Mesenchymal stem cell (in vitro differentiated cells and primary cell): ENCODE measurements around the gene HOXC10.

ENCODE experiments used
- DNase-seq: peaks from one replicate; pipeline ENCODE4 v3.0.0-alpha.2; 2013
- H2AFZ ChIP-seq: one replicate; pipeline ENCODE4 v1.6.1; 2013; ENCODE audit warnings: low read depth, mild to moderate bottlenecking, control low read depth, inconsistent platforms, low read length, moderate library complexity
- H2AK5ac ChIP-seq: 2 replicates; pipeline ENCODE4 v1.6.1; 2013; ENCODE audit warnings: low read length, moderate library complexity, mild to moderate bottlenecking, inconsistent platforms; ENCODE audit not compliant: severe bottlenecking
- H2BK120ac ChIP-seq: one replicate; pipeline ENCODE4 v1.6.1; 2013; ENCODE audit warnings: low read depth, mild to moderate bottlenecking, inconsistent platforms, low read length, moderate library complexity
- H2BK12ac ChIP-seq, 2 experiments: one replicate each; pipeline ENCODE4 v1.6.1; 2013; ENCODE audit warnings: inconsistent platforms in 2 of 2, low read length in 2 of 2, mild to moderate bottlenecking in 2 of 2, moderate library complexity in 2 of 2, control low read depth in 1 of 2
- H2BK15ac ChIP-seq: one replicate; pipeline ENCODE4 v1.6.1; 2013; ENCODE audit warnings: mild to moderate bottlenecking, low read depth, inconsistent platforms; ENCODE audit not compliant: poor library complexity, severe bottlenecking
- H2BK5ac ChIP-seq: 2 replicates; pipeline ENCODE4 v1.6.1; 2013; ENCODE audit warnings: low read depth, mild to moderate bottlenecking, low read length, control low read depth, inconsistent platforms; ENCODE audit not compliant: poor library complexity, severe bottlenecking
- H3K14ac ChIP-seq, 2 experiments: one replicate each; pipeline ENCODE4 v1.6.1; 2013; ENCODE audit warnings: inconsistent platforms in 2 of 2, low read length in 2 of 2, control low read depth in 1 of 2, mild to moderate bottlenecking in 1 of 2, moderate library complexity in 1 of 2
- H3K18ac ChIP-seq, 2 experiments: one replicate each; pipeline ENCODE4 v1.6.1; 2013; ENCODE audit warnings: inconsistent platforms in 2 of 2, low read length in 2 of 2, control low read depth in 1 of 2, low read depth in 1 of 2, mild to moderate bottlenecking in 1 of 2
- H3K23ac ChIP-seq, 2 experiments: one replicate each; pipeline ENCODE4 v1.6.1; 2013; ENCODE audit warnings: inconsistent platforms in 2 of 2, low read length in 2 of 2, mild to moderate bottlenecking in 2 of 2, moderate library complexity in 2 of 2, control low read depth in 1 of 2
- H3K27ac ChIP-seq: 2 replicates; pipeline ENCODE4 v1.5.1; 2013; ENCODE audit warnings: mild to moderate bottlenecking, moderate library complexity, low read length, control low read depth, inconsistent platforms; ENCODE audit not compliant: poor library complexity, severe bottlenecking
- H3K27me3 ChIP-seq, 2 experiments: 2 replicates each; pipeline versions ENCODE4 v1.6.1 to v1.7.0; 2013; ENCODE audit warnings: low read length in 2 of 2, mild to moderate bottlenecking in 2 of 2, moderate library complexity in 2 of 2, control low read depth in 1 of 2, inconsistent platforms in 1 of 2; ENCODE audit not compliant: control insufficient read depth in 1 of 2, insufficient read depth in 1 of 2
- H3K36me3 ChIP-seq, 2 experiments: 2 replicates each; pipeline versions ENCODE4 v1.6.1 to v1.7.0; 2013; ENCODE audit warnings: low read length in 2 of 2, control low read depth in 1 of 2, inconsistent platforms in 1 of 2, low read depth in 1 of 2, mild to moderate bottlenecking in 1 of 2; ENCODE audit not compliant: insufficient read depth in 2 of 2, control insufficient read depth in 1 of 2
- H3K4ac ChIP-seq, 2 experiments: one replicate each; pipeline ENCODE4 v1.6.1; 2013; ENCODE audit warnings: inconsistent platforms in 2 of 2, low read length in 2 of 2, mild to moderate bottlenecking in 2 of 2, moderate library complexity in 2 of 2, control low read depth in 1 of 2, low read depth in 1 of 2
- H3K4me1 ChIP-seq: 2 replicates; pipeline ENCODE4 v1.6.1; 2013; ENCODE audit warnings: low read depth, low read length, control low read depth; ENCODE audit not compliant: control insufficient read depth, insufficient read depth
- H3K4me2 ChIP-seq: 2 replicates; pipeline ENCODE4 v1.6.1; 2013; ENCODE audit warnings: low read length, mild to moderate bottlenecking, inconsistent platforms; ENCODE audit not compliant: poor library complexity, severe bottlenecking
- H3K4me3 ChIP-seq, 2 experiments: 2 replicates each; pipeline versions ENCODE4 v1.5.1 to v1.7.0; 2013; ENCODE audit warnings: low read length in 2 of 2, mild to moderate bottlenecking in 2 of 2, control low read depth in 1 of 2, low read depth in 1 of 2; ENCODE audit not compliant: insufficient read depth in 1 of 2
- H3K79me1 ChIP-seq: replicated peaks from 2 replicates; pipeline ENCODE4 v1.6.1; 2013; ENCODE audit warnings: mild to moderate bottlenecking, control low read depth, low read length, inconsistent platforms; ENCODE audit not compliant: poor library complexity, severe bottlenecking
- H3K9ac ChIP-seq: 2 replicates; pipeline ENCODE4 v1.7.0; 2013; ENCODE audit warnings: mild to moderate bottlenecking, low read length, moderate library complexity
- H3K9me3 ChIP-seq: 2 replicates; pipeline ENCODE4 v1.7.0; 2013; ENCODE audit warnings: mild to moderate bottlenecking, low read length; ENCODE audit not compliant: control insufficient read depth
- H4K8ac ChIP-seq: one replicate; pipeline ENCODE4 v1.6.1; 2013; ENCODE audit warnings: inconsistent platforms, mild to moderate bottlenecking, low read length, moderate library complexity
- H4K91ac ChIP-seq: one replicate; pipeline ENCODE4 v1.6.1; 2013; ENCODE audit warnings: mild to moderate bottlenecking, low read length, inconsistent platforms
- WGBS: methylation state at CpG from one replicate; pipeline ENCODE4 v1.1.7; 2013; ENCODE audit warnings: mixed read lengths; 5-methylcytosine and 5-hydroxymethylcytosine counted together

HOXC10 gene

DNA sequence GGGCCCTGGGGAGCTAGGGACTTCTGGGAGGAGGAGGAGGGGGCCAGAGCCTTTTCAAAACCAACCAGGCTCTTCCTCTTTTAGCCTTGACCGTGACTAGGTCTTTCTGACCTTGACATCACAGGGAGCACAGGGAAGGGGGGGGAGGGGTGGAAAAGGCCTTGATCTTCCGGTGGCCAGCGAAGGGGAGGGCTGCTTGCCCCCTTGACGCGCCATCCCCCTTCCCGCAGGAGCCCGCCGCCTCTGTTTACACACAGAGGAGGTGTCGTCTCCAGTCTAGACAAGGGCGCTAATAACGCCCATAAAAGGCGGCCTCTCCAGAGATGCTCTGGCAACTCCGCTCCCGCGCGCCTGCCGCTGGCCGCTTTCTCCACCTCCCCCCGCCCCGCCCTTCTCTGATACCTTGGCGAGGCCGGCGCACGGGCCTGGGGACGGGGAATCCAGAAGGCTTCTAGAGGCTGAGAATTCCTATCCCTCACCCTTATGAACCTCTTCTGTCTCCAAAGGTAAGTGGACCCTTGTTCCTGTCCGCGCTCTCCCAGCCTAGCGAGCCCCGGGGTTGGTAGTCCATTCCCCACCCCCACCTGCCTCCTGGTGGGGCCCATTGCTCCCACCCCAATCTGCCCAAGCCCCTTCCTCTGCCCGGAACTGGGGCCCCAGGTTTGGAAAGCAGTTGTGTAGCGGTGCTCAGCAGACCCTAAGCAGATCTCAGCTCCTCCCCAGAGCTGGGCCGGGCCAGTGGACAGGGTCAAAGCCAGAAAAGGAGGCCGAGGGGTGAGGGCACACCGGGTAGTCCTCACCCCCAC, 35.1 kb upstream of the HOXC10 start:
- Histone ChIP-seq H2BK120ac (no peak overlapping the region), H3K14ac (no peak overlapping the region), H2BK12ac (no peak overlapping the region), H4K8ac (no peak overlapping the region), H3K23ac (no peak overlapping the region), H2AFZ (no peak overlapping the region), H3K27me3 (peaks cover 99 to 100% of the 10 kb centered on the region in 2 experiments), H3K18ac (no peak overlapping the region), H3K79me1 (no peaks in the 10 kb centered on the region), H3K4me2 (no peak overlapping the region), H2BK5ac (no peak overlapping the region), H3K4me3 (no peak overlapping the region), H4K91ac (no peak overlapping the region), H3K27ac (no peak overlapping the region), H3K9ac (no peak overlapping the region), H3K4ac (no peak overlapping the region), H2AK5ac (no peak overlapping the region), H2BK15ac (no peak overlapping the region), H3K9me3 (peaks cover 9% of the 10 kb centered on the region), H3K4me1 (peaks cover 21% of the 10 kb centered on the region), H3K36me3 (peaks cover 0 to 5% of the 10 kb centered on the region in 2 experiments)
- no peak for DNase-seq
- WGBS: 6% methylated on average over 28 of the region's 34 CpGs

DNA sequence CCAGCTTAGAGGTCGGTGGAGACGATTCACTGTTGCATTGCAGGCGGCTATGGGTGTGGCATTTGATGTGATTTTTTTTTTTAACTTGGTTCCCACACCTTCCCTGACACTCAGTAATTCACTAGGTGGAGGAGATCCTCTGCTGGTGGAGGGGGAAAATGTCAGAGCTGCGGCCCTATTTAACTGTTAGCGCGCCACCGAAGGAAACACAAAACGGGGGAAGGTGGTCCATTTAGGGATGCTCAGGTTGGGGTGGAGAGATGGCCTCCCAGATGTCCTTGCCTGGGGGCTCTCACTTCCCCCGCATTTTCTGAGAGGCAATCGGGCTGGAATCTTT, 34.5 kb upstream of the HOXC10 start:
- Histone ChIP-seq H3K27me3 (peaks cover 97 to 100% of the 10 kb centered on the region in 2 experiments), H3K79me1 (no peaks in the 10 kb centered on the region), H3K4me3 (no peak overlapping the region), H2BK5ac (no peak overlapping the region), H2BK120ac (no peak overlapping the region), H3K14ac (no peak overlapping the region), H3K36me3 (peaks cover 0 to 9% of the 10 kb centered on the region in 2 experiments), H3K9ac (no peak overlapping the region), H3K18ac (no peak overlapping the region), H4K91ac (no peak overlapping the region), H2BK12ac (no peak overlapping the region), H3K4me1 (peaks cover 24% of the 10 kb centered on the region), H3K4ac (no peak overlapping the region), H3K27ac (no peak overlapping the region), H3K9me3 (peaks cover 9% of the 10 kb centered on the region), H2BK15ac (no peak overlapping the region), H2AFZ (no peak overlapping the region), H3K23ac (no peak overlapping the region), H3K4me2 (no peak overlapping the region), H2AK5ac (no peak overlapping the region), H4K8ac (no peak overlapping the region)
- DNase-seq: no peak
- WGBS: 26% methylated on average over 7 of the region's 10 CpGs

DNA sequence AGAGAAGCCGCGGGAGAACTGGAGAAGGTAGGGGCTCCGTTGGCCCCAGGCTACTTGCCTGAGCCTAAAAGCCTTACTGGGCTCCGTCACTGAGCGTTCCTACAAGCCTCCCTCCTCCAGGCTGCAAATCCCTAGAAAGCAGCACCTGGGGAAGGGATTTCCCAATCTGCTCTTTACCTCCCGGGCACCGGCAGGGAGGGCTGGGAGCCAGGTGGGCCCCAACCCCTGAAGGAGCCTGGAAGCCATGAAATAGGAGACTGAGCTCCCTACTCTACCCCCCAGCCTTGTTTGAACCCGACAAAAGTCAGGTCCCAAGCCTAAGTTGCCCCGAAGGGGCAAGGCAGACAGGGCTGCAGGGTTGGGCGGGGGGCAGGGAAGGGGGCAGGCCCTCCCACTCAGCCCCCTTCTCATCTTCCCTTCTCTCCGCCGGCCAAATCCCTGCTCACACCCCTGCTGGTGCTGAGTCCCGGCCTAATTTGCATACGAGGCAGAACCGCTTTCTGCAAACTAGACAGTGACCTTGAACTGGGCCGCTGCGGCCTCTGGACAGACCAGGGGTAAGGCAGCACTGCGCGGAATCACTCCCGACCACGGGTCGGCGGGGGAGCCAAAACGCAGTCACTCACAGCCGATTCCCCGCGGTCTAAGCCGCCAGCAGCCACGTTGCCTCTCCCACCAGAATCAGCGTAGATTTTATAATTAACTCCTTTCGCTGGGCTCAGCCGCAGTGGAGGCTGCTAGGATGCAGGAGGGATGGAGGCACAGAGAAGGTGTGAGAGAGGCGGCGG, 34.0 kb upstream of the HOXC10 start:
- Histone ChIP-seq H3K4me2 (peak overlapping the region; percentile 19), H2AFZ (no peak overlapping the region), H2BK5ac (no peak overlapping the region), H3K14ac (no peak overlapping the region), H3K27me3 (peaks cover 97 to 100% of the 10 kb centered on the region in 2 experiments), H3K79me1 (no peaks in the 10 kb centered on the region), H3K9ac (no peak overlapping the region), H3K18ac (no peak overlapping the region), H2BK15ac (no peak overlapping the region), H3K9me3 (peaks cover 9% of the 10 kb centered on the region), H3K23ac (peak overlapping the region in 1 of 2 experiments; percentile 49), H2BK12ac (no peak overlapping the region), H3K4me1 (peaks cover 24% of the 10 kb centered on the region), H3K27ac (no peak overlapping the region), H2AK5ac (no peak overlapping the region), H4K91ac (no peak overlapping the region), H3K4me3 (no peak overlapping the region), H3K4ac (no peak overlapping the region), H4K8ac (no peak overlapping the region), H3K36me3 (peaks cover 0 to 9% of the 10 kb centered on the region in 2 experiments), H2BK120ac (no peak overlapping the region)
- 15% methylated on average over 33 of the region's 34 CpGs for WGBS
- DNase-seq: no peak

DNA sequence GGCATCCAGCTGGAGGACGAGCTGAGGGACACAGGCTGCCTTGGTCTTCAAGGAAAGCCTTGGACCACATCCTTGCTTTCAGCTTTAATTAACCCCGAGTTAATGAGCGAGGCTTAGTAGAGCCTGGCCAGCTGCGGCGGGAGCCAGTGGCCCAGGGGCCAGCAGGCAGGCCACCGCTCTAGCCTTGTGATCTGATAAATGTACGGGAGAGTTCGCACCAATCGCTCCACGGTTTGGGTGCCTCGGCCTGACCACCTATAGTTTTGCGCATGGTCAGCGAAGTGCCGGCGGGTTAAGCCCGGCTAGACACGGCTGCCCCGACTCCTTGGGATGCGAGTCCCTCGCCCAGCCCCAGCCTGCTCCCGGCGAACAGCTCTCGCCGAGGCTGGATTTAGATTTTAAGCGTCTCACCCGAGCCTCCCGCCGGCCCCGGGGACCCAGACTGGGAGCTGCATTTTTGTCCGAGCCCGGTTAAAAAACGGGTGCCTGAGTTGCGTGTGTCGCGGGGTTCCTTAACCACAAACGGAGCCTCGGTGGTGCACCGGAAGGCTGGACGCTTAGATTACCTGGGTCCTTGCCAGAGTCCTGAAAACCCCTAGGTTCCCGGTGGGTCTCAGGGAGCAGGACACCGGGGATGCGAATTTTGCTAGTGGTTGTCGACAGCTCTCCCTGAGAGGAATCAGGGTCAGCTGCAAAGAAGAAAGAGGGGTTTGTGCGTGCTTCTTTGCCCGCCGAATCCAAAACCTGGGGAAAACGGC, 33.2 kb upstream of the HOXC10 start:
- Histone ChIP-seq H2BK120ac (no peak overlapping the region), H3K79me1 (no peaks in the 10 kb centered on the region), H4K91ac (no peak overlapping the region), H3K27me3 (peaks cover 97 to 100% of the 10 kb centered on the region in 2 experiments), H3K18ac (no peak overlapping the region), H3K4me1 (peaks cover 24% of the 10 kb centered on the region), H3K27ac (no peak overlapping the region), H2BK15ac (no peak overlapping the region), H3K23ac (peak overlapping the region in 1 of 2 experiments; percentile 13), H2BK12ac (no peak overlapping the region), H3K9me3 (peaks cover 9% of the 10 kb centered on the region), H2AFZ (no peak overlapping the region), H3K36me3 (peaks cover 0 to 9% of the 10 kb centered on the region in 2 experiments), H3K4me3 (no peak overlapping the region), H2AK5ac (no peak overlapping the region), H3K4me2 (no peak overlapping the region), H3K4ac (no peak overlapping the region), H3K9ac (no peak overlapping the region), H3K14ac (no peak overlapping the region), H4K8ac (no peak overlapping the region), H2BK5ac (no peak overlapping the region)
- 18% methylated on average over 47 of the region's 47 CpGs for WGBS
- no peak for DNase-seq
